HepG2 (cell line): ENCODE data around the gene CDT1. TPM values are rescaled to one million over a fixed set of nuclear protein-coding genes. Genes with fewer than 3 reads are reported as not detected.

ENCODE experiments used
- CEBPG ChIP-seq: IDR thresholded peaks from 2 replicates; pipeline ENCODE4 v1.6.1; 2016
- ERF ChIP-seq: IDR thresholded peaks from 2 replicates; pipeline ENCODE4 v1.6.1; 2018; ENCODE audit warnings: missing biosample characterization, missing genetic modification reagents
- ETV6 ChIP-seq: sonication (generic); formaldehyde crosslinking; conservative IDR thresholded peaks from 2 replicates; pipeline ENCODE4 v1.4.0; 2020; ENCODE audit warnings: missing genetic modification reagents
- HES4 ChIP-seq: sonication (generic); formaldehyde crosslinking; IDR thresholded peaks from 2 replicates; pipeline ENCODE4 v1.9.0; 2021; ENCODE audit warnings: mild to moderate bottlenecking, missing genetic modification reagents, borderline replicate concordance
- IRX3 ChIP-seq: sonication (generic); formaldehyde crosslinking; IDR thresholded peaks from 2 replicates; pipeline ENCODE4 v1.8.1; 2023; ENCODE audit warnings: mild to moderate bottlenecking, low read depth, missing genetic modification reagents, borderline replicate concordance
- KDM3A ChIP-seq: IDR thresholded peaks from 2 replicates; pipeline ENCODE4 v1.6.1; 2018; ENCODE audit warnings: low read depth, missing compliant biosample characterization
- MATR3 ChIP-seq: sonication (generic); formaldehyde crosslinking; IDR thresholded peaks from 2 replicates; pipeline ENCODE4 v1.4.0; 2020; ENCODE audit warnings: missing genetic modification reagents
- MTF2 ChIP-seq: sonication (generic); formaldehyde crosslinking; IDR thresholded peaks from 2 replicates; pipeline ENCODE4 v1.5.0; 2020; ENCODE audit warnings: missing genetic modification reagents, borderline replicate concordance
- RBFOX2 ChIP-seq: fragments of 200-400 bp; formaldehyde crosslinking; IDR thresholded peaks from 2 replicates; pipeline ENCODE4 v1.6.1; 2017; ENCODE audit warnings: low read depth, mild to moderate bottlenecking, low read length
- SNRNP70 ChIP-seq: fragments of 200-400 bp; formaldehyde crosslinking; IDR thresholded peaks from 2 replicates; pipeline ENCODE4 v1.6.1; 2017; ENCODE audit warnings: mild to moderate bottlenecking, low read depth, low read length, moderate library complexity
- SSRP1 ChIP-seq: IDR thresholded peaks from 2 replicates; pipeline ENCODE4 v1.6.1; 2016; ENCODE audit warnings: control low read depth
- TBL1XR1 ChIP-seq: fragments of 150-350 bp; IDR thresholded peaks from 2 replicates; pipeline ENCODE4 v1.6.1; 2014; ENCODE audit warnings: borderline replicate concordance, low read length; ENCODE audit not compliant: partially characterized antibody
- TCF7 ChIP-seq: sonication (generic); IDR thresholded peaks from 2 replicates; pipeline ENCODE4 v1.6.1; 2016; ENCODE audit warnings: antibody characterized with exemption, low read depth
- ZFP90 ChIP-seq: sonication (generic); formaldehyde crosslinking; IDR thresholded peaks from 2 replicates; pipeline ENCODE4 v1.8.0; 2022; ENCODE audit warnings: missing genetic modification reagents, mild to moderate bottlenecking, inconsistent platforms, borderline replicate concordance
- ZNF235 ChIP-seq: sonication (generic); formaldehyde crosslinking; IDR thresholded peaks from 2 replicates; pipeline ENCODE4 v1.8.1; 2023; ENCODE audit warnings: mild to moderate bottlenecking, missing genetic modification reagents, borderline replicate concordance
- ZNF276 ChIP-seq: sonication (generic); formaldehyde crosslinking; IDR thresholded peaks from 2 replicates; pipeline ENCODE4 v1.4.0; 2020; ENCODE audit warnings: mild to moderate bottlenecking, low read depth, missing genetic modification reagents
- ZNF350 ChIP-seq: sonication (generic); formaldehyde crosslinking; IDR thresholded peaks from 2 replicates; pipeline ENCODE4 v1.4.0; 2020; ENCODE audit warnings: mild to moderate bottlenecking, low read depth, missing genetic modification reagents, borderline replicate concordance
- ZNF44 ChIP-seq: sonication (generic); formaldehyde crosslinking; IDR thresholded peaks from 2 replicates; pipeline ENCODE4 v1.5.1; 2020; ENCODE audit warnings: mild to moderate bottlenecking, missing genetic modification reagents
- ZNF569 ChIP-seq: sonication (generic); formaldehyde crosslinking; IDR thresholded peaks from 2 replicates; pipeline ENCODE4 v1.5.0; 2020; ENCODE audit warnings: mild to moderate bottlenecking, missing genetic modification reagents, moderate library complexity, borderline replicate concordance
- ZNF644 ChIP-seq: IDR thresholded peaks from 2 replicates; pipeline ENCODE4 v1.6.1; 2016; ENCODE audit warnings: low read depth
- ZNF781 ChIP-seq: sonication (generic); formaldehyde crosslinking; IDR thresholded peaks from 2 replicates; pipeline ENCODE4 v1.5.1; 2020; ENCODE audit warnings: borderline replicate concordance, mild to moderate bottlenecking, missing genetic modification reagents; ENCODE audit errors: not compliant biosample characterization
- polyA plus RNA-seq, 8 experiments: library from polyadenylated mRNA; depleted of rRNA in 3 of 8; stranded (reverse) in 7 of 8; unstranded in 1 of 8; fragments of >200 nt; fragmentation: Illumina TruSeq in 4 of 8; extraction: Trizol in 4 of 8; gene quantifications; 2 replicates each; pipeline versions ENCODE4 v1.2.1 to v1.2.3, GENCODE V29; 2011 to 2016; ENCODE audit warnings: low read depth in 4 of 8, missing spikeins in 1 of 8, mixed read lengths in 1 of 8; ENCODE audit not compliant: insufficient read depth in 1 of 8
- total RNA-seq, 5 experiments: library from RNA; depleted of rRNA; stranded (reverse); fragments of >200 nt; fragmentation: Illumina TruSeq; extraction: Trizol; gene quantifications; 2 replicates each; pipeline ENCODE4 v1.2.3, GENCODE V29; 2016; ENCODE audit warnings: low read depth in 1 of 5
- TF ChIP-seq, protein P1 (sequence below): sonication (generic); formaldehyde crosslinking; IDR thresholded peaks from 2 replicates; pipeline ENCODE4 v1.4.0; 2020; ENCODE audit warnings: low read depth, mild to moderate bottlenecking, missing genetic modification reagents
- TF ChIP-seq, protein P2 (sequence below): sonication (generic); formaldehyde crosslinking; IDR thresholded peaks from 2 replicates; pipeline ENCODE4 v1.5.1; 2020; ENCODE audit warnings: missing genetic modification reagents, mild to moderate bottlenecking, borderline replicate concordance
- TF ChIP-seq, protein P3 (sequence below): sonication (generic); formaldehyde crosslinking; IDR thresholded peaks from 2 replicates; pipeline ENCODE4 v1.8.0; 2022; ENCODE audit warnings: missing genetic modification reagents, low read depth, mild to moderate bottlenecking, borderline replicate concordance

CDT1 gene
- total and polyA plus RNA-seq, 2 of the 13 experiments (the other 11 are each of a cell fraction or from before 2014, with no cell fraction given) = 23.1 to 23.8 TPM

GRCh38 chr16:88811769-88812512 is 8.4 kb downstream of the CDT1 start, which contains the start of gene APRT (continued):
- TF ChIP-seq ZNF235 (CRISPR knock-in tag) = peak; percentile 43; the same call in 1 of the 2 replicates
- TF ChIP-seq SNRNP70 = no peak
- TF ChIP-seq TCF7 = no peak
- no peak for TF ChIP-seq TBL1XR1
- no peak; the same call in 1 of the 2 replicates for TF ChIP-seq SSRP1 (CRISPR knock-in tag)
- TF ChIP-seq, protein P1, sequence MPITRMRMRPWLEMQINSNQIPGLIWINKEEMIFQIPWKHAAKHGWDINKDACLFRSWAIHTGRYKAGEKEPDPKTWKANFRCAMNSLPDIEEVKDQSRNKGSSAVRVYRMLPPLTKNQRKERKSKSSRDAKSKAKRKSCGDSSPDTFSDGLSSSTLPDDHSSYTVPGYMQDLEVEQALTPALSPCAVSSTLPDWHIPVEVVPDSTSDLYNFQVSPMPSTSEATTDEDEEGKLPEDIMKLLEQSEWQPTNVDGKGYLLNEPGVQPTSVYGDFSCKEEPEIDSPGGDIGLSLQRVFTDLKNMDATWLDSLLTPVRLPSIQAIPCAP (CRISPR knock-in tag) = no peak; the same call in 1 of the 2 replicates
- peak; percentile 78 for TF ChIP-seq ZNF781 (CRISPR knock-in tag)
- 0 out of 2 replicates have a peak, but pooled peaks have one; percentile 67 for TF ChIP-seq MTF2 (CRISPR knock-in tag)
- TF ChIP-seq ZNF276 (CRISPR knock-in tag) = peak; percentile 80
- TF ChIP-seq, protein P2, sequence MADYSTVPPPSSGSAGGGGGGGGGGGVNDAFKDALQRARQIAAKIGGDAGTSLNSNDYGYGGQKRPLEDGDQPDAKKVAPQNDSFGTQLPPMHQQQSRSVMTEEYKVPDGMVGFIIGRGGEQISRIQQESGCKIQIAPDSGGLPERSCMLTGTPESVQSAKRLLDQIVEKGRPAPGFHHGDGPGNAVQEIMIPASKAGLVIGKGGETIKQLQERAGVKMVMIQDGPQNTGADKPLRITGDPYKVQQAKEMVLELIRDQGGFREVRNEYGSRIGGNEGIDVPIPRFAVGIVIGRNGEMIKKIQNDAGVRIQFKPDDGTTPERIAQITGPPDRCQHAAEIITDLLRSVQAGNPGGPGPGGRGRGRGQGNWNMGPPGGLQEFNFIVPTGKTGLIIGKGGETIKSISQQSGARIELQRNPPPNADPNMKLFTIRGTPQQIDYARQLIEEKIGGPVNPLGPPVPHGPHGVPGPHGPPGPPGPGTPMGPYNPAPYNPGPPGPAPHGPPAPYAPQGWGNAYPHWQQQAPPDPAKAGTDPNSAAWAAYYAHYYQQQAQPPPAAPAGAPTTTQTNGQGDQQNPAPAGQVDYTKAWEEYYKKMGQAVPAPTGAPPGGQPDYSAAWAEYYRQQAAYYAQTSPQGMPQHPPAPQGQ = peak; percentile 10; the same call in 1 of the 2 replicates
- TF ChIP-seq ZNF350 = peak; percentile 58
- TF ChIP-seq MATR3 (CRISPR knock-in tag) = no peak
- no peak for TF ChIP-seq CEBPG (CRISPR knock-in tag)
- peak; percentile 91; the same call in 1 of the 2 replicates for TF ChIP-seq ZNF569
- peak; percentile 53 for TF ChIP-seq HES4 (CRISPR knock-in tag)
- peak; percentile 92 for TF ChIP-seq ERF (CRISPR knock-in tag)
- peak; percentile 84; the same call in 1 of the 2 replicates for TF ChIP-seq IRX3 (CRISPR knock-in tag)
- TF ChIP-seq, protein P3, sequence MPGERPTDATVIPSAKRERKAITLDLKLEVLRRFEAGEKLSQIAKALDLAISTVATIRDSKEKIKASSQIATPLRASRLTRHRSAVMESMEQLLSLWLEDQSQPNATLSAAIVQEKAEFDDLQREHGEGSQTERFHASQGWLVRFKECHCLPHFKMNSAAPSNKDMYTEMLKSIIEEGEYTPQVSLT (CRISPR knock-in tag) = no peak; the same call in 1 of the 2 replicates
- TF ChIP-seq KDM3A = peak; percentile 12; the same call in 1 of the 2 replicates
- peak; percentile 98 for TF ChIP-seq RBFOX2
- TF ChIP-seq ZNF644 = no peak
- peak; percentile 59 for TF ChIP-seq ZFP90 (CRISPR knock-in tag)
- TF ChIP-seq ETV6 (CRISPR knock-in tag) = no peak; the same call in 1 of the 2 replicates
- peak; percentile 87 for TF ChIP-seq ZNF44
